ENCODE data around the gene U2AF1L4. TPM values are rescaled to one million over a fixed set of nuclear protein-coding genes. Genes with fewer than 3 reads are reported as not detected.

The U2AF1L4 gene
- total RNA-seq, 1 donor from 2014 or later = 19.4 TPM

- peaks cover 10% of the 10 kb centered on the region for H3K36me3 Mint-ChIP-seq (ENCODE audit: low read depth)
- H3K27ac Mint-ChIP-seq (ENCODE audit: unreplicated experiment) = no peak overlapping the region
- H3K4me3 Mint-ChIP-seq = peak overlapping the region; percentile 89
- H3K9me3 Mint-ChIP-seq = no peaks in the 10 kb centered on the region
- TF ChIP-seq, protein P1, sequence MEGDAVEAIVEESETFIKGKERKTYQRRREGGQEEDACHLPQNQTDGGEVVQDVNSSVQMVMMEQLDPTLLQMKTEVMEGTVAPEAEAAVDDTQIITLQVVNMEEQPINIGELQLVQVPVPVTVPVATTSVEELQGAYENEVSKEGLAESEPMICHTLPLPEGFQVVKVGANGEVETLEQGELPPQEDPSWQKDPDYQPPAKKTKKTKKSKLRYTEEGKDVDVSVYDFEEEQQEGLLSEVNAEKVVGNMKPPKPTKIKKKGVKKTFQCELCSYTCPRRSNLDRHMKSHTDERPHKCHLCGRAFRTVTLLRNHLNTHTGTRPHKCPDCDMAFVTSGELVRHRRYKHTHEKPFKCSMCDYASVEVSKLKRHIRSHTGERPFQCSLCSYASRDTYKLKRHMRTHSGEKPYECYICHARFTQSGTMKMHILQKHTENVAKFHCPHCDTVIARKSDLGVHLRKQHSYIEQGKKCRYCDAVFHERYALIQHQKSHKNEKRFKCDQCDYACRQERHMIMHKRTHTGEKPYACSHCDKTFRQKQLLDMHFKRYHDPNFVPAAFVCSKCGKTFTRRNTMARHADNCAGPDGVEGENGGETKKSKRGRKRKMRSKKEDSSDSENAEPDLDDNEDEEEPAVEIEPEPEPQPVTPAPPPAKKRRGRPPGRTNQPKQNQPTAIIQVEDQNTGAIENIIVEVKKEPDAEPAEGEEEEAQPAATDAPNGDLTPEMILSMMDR (conservative IDR thresholded peaks at IDR 0.05) = no peak
- peaks cover 4% of the 10 kb centered on the region for H3K27me3 Mint-ChIP-seq (ENCODE audit: low read depth)
- H3K4me1 Mint-ChIP-seq = peaks cover 15% of the 10 kb centered on the region
- no peak for DNase-seq (ENCODE audit: low read depth, low spot score)
Observed at GRCh38 chr19:35738887-35739229, 6.4 kb downstream of the U2AF1L4 start.

DNA sequence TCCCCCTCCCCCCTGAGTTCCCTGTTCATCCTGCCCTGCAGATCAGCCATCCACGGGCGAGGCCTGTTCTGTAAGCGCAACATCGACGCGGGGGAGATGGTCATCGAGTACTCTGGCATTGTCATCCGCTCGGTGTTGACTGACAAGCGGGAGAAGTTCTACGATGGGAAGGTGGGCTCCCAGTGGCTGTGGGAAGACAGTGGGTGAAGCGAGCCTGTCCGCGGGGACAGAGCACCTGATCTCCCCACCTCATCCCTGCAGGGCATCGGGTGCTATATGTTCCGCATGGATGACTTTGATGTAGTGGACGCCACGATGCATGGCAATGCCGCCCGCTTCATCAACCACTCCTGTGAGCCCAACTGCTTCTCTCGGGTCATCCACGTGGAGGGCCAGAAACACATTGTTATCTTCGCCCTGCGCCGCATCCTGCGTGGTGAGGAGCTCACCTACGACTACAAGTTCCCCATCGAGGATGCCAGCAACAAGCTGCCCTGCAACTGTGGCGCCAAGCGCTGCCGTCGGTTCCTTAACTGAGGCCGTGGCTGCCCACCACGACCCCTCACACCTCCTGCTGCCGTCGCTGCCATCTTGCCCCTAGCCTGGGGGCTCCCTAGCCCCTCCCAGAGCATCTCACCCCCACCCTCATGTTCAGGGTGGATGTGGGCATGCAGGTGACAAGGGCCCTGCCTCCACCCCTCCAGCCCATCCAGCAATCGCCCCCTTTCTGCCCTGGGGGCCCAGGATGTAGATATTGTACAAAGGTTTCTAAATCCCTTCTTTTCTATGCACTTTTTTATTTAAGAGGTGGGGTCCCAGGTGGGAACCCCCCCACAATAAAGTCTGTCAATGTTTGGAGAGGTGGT is 7.0 kb downstream of the U2AF1L4 start:
- Mint-ChIP-seq H3K9me3 (no peaks in the 10 kb centered on the region), H3K27ac (ENCODE audit: unreplicated experiment) (no peak overlapping the region), H3K36me3 (ENCODE audit: low read depth) (peaks cover 10% of the 10 kb centered on the region), H3K27me3 (ENCODE audit: low read depth) (peaks cover 4% of the 10 kb centered on the region), H3K4me3 (peak overlapping the region; percentile 89), H3K4me1 (peaks cover 15% of the 10 kb centered on the region)
- DNase-seq (ENCODE audit: low read depth, low spot score) = no peak
- TF ChIP-seq, protein P1 (conservative IDR thresholded peaks at IDR 0.05) = no peak

DNA sequence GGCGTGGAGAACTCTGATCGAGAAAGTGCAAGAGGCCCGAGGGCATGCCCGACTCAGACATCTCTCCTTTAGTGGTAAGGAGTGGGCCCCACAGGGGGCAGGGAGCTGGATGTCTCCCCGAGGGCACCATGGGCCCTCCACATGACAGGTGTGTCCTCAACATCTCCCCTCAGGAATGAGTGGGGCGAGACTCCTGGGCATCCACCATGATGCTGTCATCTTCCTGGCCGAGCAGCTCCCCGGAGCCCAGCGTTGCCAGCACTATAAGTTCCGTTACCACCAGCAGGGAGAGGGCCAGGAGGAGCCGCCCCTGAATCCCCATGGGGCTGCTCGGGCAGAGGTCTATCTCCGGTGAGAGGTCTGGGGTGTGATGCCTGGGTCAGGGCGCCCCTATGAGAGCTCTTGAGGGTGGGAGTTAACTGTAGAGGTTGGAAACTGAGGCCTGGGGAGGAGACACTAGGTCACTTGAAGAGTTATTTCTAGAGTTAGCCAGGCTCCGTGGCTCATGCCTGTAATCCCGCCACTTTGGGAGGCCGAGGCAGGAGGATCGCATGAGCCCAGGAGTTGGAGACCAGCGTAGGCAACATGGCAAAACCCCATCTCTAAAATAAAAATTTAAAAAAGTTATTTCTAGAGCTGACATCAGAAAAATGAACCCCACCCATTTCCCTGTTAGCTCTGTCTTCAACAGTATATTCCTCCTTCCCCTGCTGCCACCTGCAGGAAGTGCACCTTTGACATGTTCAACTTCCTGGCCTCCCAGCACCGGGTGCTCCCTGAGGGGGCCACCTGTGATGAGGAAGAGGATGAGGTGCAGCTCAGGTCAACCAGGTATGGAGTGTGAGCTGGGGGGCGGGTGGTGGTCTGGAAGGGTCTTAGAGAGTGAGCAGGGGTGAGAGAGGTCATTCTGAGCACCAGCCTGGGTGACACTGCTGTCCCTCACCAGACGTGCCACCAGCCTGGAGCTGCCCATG is 8.0 kb downstream of the U2AF1L4 start:
- TF ChIP-seq, protein P1 (conservative IDR thresholded peaks at IDR 0.05) = peak; percentile 34
- no peak overlapping the region for H3K27ac Mint-ChIP-seq (ENCODE audit: unreplicated experiment)
- peaks cover 11% of the 10 kb centered on the region for H3K4me1 Mint-ChIP-seq
- H3K4me3 Mint-ChIP-seq = peak overlapping the region; percentile 61
- peaks cover 4% of the 10 kb centered on the region for H3K27me3 Mint-ChIP-seq (ENCODE audit: low read depth)
- no peak for DNase-seq (ENCODE audit: low read depth, low spot score)
- H3K36me3 Mint-ChIP-seq (ENCODE audit: low read depth) = peaks cover 9% of the 10 kb centered on the region
- no peaks in the 10 kb centered on the region for H3K9me3 Mint-ChIP-seq

- Mint-ChIP-seq H3K4me1 (no peaks in the 10 kb centered on the region), H3K4me3 (peak overlapping the region; percentile 44), H3K9me3 (no peaks in the 10 kb centered on the region), H3K27me3 (ENCODE audit: low read depth) (no peaks in the 10 kb centered on the region), H3K27ac (ENCODE audit: unreplicated experiment) (no peak overlapping the region), H3K36me3 (ENCODE audit: low read depth) (peaks cover 13% of the 10 kb centered on the region)
- DNase-seq (ENCODE audit: low read depth, low spot score) = no peak
- TF ChIP-seq, protein P1 (conservative IDR thresholded peaks at IDR 0.05) = no peak
Observed at GRCh38 chr19:35734889-35735288, 10.3 kb downstream of the U2AF1L4 start.

- Mint-ChIP-seq H3K9me3 (no peaks in the 10 kb centered on the region), H3K27me3 (ENCODE audit: low read depth) (no peaks in the 10 kb centered on the region), H3K4me1 (no peaks in the 10 kb centered on the region), H3K36me3 (ENCODE audit: low read depth) (peaks cover 13% of the 10 kb centered on the region), H3K4me3 (peak overlapping the region; percentile 3), H3K27ac (ENCODE audit: unreplicated experiment) (no peak overlapping the region)
- TF ChIP-seq, protein P1 (conservative IDR thresholded peaks at IDR 0.05) = no peak
- no peak for DNase-seq (ENCODE audit: low read depth, low spot score)
Observed at GRCh38 chr19:35734273-35734672, 10.9 kb downstream of the U2AF1L4 start.

All from neural crest cell (in vitro differentiated cells).